ENCODE data around the gene DUOXA1.

DNA sequence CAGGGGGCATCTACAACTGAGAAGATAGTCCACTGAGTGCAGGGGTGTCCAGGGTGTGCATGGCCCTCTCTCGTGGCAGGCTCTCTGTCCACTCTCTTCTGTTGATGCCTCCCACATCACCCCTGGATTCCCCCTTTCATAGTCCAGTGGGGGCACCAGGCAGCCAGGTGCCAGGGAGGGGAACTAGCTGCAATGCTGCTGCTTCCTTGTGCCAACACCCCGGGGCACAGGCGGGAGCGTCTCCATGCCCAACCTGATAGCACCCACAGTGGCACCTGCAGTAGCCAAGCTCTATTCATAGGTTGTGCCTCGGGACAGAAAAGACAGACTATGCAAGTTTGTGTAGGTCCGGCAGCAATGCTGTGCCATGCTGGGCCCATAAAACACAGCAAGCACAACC is 27.5 kb downstream of the DUOXA1 start:
- TF ChIP-seq, protein P1, sequence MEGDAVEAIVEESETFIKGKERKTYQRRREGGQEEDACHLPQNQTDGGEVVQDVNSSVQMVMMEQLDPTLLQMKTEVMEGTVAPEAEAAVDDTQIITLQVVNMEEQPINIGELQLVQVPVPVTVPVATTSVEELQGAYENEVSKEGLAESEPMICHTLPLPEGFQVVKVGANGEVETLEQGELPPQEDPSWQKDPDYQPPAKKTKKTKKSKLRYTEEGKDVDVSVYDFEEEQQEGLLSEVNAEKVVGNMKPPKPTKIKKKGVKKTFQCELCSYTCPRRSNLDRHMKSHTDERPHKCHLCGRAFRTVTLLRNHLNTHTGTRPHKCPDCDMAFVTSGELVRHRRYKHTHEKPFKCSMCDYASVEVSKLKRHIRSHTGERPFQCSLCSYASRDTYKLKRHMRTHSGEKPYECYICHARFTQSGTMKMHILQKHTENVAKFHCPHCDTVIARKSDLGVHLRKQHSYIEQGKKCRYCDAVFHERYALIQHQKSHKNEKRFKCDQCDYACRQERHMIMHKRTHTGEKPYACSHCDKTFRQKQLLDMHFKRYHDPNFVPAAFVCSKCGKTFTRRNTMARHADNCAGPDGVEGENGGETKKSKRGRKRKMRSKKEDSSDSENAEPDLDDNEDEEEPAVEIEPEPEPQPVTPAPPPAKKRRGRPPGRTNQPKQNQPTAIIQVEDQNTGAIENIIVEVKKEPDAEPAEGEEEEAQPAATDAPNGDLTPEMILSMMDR (IDR thresholded peaks at IDR 0.05): no peak
- TF ChIP-seq RAD21 (IDR thresholded peaks at IDR 0.05; ENCODE audit: low read length): no peak
- TF ChIP-seq EZH2phosphoT487 (IDR thresholded peaks at IDR 0.05; ENCODE audit: borderline replicate concordance, low read depth): no peak
- TF ChIP-seq, protein P2, sequence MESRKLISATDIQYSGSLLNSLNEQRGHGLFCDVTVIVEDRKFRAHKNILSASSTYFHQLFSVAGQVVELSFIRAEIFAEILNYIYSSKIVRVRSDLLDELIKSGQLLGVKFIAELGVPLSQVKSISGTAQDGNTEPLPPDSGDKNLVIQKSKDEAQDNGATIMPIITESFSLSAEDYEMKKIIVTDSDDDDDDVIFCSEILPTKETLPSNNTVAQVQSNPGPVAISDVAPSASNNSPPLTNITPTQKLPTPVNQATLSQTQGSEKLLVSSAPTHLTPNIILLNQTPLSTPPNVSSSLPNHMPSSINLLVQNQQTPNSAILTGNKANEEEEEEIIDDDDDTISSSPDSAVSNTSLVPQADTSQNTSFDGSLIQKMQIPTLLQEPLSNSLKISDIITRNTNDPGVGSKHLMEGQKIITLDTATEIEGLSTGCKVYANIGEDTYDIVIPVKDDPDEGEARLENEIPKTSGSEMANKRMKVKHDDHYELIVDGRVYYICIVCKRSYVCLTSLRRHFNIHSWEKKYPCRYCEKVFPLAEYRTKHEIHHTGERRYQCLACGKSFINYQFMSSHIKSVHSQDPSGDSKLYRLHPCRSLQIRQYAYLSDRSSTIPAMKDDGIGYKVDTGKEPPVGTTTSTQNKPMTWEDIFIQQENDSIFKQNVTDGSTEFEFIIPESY (IDR thresholded peaks at IDR 0.05; ENCODE audit: borderline replicate concordance, low read depth): no peak
- no peak for TF ChIP-seq TCF12 (IDR thresholded peaks at IDR 0.05)
- TF ChIP-seq, protein P3, sequence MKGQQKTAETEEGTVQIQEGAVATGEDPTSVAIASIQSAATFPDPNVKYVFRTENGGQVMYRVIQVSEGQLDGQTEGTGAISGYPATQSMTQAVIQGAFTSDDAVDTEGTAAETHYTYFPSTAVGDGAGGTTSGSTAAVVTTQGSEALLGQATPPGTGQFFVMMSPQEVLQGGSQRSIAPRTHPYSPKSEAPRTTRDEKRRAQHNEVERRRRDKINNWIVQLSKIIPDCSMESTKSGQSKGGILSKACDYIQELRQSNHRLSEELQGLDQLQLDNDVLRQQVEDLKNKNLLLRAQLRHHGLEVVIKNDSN (IDR thresholded peaks at IDR 0.05; ENCODE audit: borderline replicate concordance, low read depth): no peak
- TF ChIP-seq NFIC (IDR thresholded peaks at IDR 0.05; ENCODE audit: borderline replicate concordance): no peak
- TF ChIP-seq POLR2AphosphoS5 (IDR thresholded peaks at IDR 0.05; ENCODE audit: low read depth, low read length): no peak
- TF ChIP-seq SIN3A (IDR thresholded peaks at IDR 0.05; ENCODE audit: borderline replicate concordance, low read depth, low read length): no peak
- no peak for TF ChIP-seq RFX5 (IDR thresholded peaks at IDR 0.05; ENCODE audit: low read length)
- TF ChIP-seq, protein P4, sequence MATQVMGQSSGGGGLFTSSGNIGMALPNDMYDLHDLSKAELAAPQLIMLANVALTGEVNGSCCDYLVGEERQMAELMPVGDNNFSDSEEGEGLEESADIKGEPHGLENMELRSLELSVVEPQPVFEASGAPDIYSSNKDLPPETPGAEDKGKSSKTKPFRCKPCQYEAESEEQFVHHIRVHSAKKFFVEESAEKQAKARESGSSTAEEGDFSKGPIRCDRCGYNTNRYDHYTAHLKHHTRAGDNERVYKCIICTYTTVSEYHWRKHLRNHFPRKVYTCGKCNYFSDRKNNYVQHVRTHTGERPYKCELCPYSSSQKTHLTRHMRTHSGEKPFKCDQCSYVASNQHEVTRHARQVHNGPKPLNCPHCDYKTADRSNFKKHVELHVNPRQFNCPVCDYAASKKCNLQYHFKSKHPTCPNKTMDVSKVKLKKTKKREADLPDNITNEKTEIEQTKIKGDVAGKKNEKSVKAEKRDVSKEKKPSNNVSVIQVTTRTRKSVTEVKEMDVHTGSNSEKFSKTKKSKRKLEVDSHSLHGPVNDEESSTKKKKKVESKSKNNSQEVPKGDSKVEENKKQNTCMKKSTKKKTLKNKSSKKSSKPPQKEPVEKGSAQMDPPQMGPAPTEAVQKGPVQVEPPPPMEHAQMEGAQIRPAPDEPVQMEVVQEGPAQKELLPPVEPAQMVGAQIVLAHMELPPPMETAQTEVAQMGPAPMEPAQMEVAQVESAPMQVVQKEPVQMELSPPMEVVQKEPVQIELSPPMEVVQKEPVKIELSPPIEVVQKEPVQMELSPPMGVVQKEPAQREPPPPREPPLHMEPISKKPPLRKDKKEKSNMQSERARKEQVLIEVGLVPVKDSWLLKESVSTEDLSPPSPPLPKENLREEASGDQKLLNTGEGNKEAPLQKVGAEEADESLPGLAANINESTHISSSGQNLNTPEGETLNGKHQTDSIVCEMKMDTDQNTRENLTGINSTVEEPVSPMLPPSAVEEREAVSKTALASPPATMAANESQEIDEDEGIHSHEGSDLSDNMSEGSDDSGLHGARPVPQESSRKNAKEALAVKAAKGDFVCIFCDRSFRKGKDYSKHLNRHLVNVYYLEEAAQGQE (IDR thresholded peaks at IDR 0.05; ENCODE audit: low read depth, low read length): no peak
- TF ChIP-seq, protein P5, sequence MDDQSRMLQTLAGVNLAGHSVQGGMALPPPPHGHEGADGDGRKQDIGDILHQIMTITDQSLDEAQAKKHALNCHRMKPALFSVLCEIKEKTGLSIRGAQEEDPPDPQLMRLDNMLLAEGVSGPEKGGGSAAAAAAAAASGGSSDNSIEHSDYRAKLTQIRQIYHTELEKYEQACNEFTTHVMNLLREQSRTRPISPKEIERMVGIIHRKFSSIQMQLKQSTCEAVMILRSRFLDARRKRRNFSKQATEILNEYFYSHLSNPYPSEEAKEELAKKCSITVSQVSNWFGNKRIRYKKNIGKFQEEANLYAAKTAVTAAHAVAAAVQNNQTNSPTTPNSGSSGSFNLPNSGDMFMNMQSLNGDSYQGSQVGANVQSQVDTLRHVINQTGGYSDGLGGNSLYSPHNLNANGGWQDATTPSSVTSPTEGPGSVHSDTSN (IDR thresholded peaks at IDR 0.05): no peak
- no peak for TF ChIP-seq EP300 (IDR thresholded peaks at IDR 0.05; ENCODE audit: borderline replicate concordance in 1 of 2, low read depth in 1 of 2, low read length in 1 of 2)
